GM18870 (cell line): ENCODE results near the gene ENDOG.
"Not testable (repeated sequence)": the region's sequence is repeated elsewhere in the genome, so short reads cannot be mapped to it uniquely, and the experiment has no call there.

Experiments used
- ATAC-seq: cut with Tn5 transposase; IDR thresholded peaks from one replicate; pipeline ENCODE4 v1.9.1; 2021; ENCODE audit warnings: moderate library complexity; ENCODE audit not compliant: unreplicated experiment

The ENDOG gene

DNA sequence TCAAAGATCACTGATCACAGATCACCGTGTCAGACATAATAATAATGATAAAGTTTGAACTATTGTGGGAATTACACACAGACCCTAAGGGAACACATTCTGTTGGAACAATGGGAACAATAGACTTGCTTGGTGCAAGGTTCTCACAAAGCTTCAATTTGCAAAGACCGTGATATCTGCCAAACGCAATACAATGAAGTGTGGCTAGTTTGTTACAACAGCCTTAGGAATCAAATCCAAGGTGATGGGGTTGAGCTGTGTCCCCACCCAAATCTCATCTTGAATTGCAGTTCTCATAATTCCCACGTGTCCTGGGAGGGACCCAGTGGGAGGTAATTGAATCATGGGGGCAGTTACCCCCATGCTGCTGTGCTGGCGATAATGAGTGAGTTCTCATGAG, 42.6 kb downstream of the ENDOG start:
- ATAC-seq = no peak

DNA sequence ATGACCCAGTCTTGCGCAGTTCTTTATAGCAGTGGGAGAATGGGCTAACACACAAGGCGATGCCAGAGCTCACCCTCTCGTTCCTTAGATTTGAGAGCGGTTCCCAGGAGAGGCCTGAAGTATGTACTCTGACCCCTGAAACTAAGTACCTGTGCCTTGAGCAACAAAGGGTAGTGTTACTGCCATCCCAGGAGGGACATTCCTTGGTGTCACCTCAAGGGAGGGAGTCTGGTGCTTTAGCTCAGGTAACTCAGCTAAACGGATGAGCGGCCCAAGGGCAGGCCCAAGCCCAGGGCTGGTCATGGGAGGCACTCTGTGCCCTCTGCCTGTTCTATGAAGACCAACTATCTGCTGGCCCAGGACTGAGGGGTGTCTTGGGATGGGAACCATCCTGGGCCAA, 43.2 kb downstream of the ENDOG start:
- no peak for ATAC-seq

DNA sequence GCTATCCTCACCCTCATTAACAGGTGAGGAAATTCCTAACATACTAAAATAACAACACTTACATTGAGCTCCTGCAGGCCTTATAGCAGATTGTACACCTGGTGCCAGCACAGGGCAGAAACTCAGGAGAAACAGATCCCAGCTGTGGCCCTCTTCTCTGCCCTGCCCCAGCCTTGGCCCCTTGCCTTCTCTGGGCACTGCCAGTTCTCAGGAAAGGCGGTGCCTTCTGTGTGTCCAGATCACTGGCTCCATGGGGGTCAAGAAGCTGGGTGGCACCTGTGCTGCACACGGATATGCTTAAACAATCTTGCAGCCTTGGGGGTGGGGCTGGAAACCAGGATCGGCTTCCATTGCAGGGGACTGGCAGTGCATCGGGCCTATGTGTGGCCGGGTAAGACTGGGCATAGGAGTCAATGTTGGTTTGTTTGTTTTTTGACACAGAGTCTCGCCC, 44.1 kb downstream of the ENDOG start:
- ATAC-seq = no peak

DNA sequence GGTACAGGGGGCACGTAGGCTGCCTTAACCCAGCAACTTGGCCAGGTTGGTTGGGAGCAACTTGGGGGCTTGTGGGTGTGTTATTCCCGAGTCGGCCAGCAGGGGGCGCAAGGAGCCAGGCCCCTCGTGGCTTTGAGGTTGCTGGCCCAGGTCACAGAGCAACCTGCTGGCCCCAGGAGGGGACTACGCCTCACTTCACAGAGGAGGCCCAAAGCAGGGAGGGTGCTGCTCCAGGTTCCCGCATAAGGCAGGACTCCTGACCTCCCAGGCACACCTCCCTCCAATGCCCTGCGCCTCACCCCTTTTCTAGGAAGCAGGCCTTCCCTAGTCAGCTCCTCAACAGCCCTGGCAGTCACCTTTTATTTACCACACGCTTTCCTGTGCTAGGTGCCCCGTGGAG, 45.3 kb downstream of the ENDOG start:
- no peak for ATAC-seq

DNA sequence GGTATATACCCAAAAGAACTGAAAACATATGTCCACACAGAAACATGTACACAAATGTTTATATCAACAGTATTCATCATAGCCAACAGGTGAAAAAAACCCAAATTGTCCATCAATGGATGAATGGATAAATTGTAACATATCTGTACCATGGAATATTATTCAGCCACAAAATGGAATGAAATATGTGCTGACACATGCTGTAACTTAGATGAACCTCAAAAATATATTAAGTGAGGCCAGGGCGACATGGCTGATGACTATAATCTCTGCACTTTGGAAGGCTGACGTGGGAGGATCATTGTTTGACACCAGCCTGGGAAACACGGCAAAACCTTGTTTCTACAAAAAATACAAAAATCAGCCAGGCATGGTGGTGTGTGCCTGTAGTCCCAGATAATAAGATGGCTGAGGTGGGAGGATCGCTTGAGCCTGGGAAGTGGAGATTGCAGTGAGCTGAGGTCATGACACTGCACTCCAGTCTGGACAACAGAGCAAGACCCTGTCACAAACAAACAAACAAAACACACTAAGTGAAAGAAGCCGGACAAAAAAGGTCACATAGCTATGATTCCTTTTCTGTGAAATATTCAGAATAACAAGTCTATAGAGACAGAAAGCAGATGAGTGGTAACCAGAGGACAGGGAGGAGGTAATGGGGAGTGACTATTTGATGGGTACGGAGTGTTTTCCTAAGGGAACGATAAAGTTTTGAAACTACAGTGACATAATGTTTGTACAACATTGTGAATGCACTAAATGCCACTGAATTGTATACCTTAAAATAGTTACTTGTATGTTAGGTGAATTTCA, 52.0 kb downstream of the ENDOG start:
- no peak for ATAC-seq

DNA sequence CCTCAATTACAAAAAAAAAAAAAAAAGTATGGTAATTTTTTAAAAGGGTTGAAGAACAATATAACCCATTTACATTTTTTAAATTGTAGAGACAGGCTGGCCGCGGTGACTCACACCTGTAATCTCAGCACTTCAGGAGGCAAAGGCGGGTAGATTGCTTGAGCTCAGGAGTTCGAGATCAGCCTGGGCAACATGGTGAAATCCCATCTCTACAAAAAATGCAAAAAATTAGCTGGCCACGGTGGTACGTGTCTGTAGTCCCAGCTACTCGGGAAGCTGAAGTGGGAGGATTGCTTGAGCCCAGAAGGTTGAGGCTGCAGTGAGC, 52.6 kb downstream of the ENDOG start:
- not testable (repeated sequence) for ATAC-seq
